MM.1S (cell line): Measurements from ENCODE around the gene SCAF4.

ENCODE experiments used
- CTCF ChIP-seq: fragments of 300-600 bp; sonication (generic); IDR thresholded peaks from 2 replicates; pipeline ENCODE4 v1.5.1; 2016; ENCODE audit warnings: antibody characterized with exemption, low read length, mixed read lengths
- EZH2phosphoT487 ChIP-seq: fragments of 300-600 bp; sonication (generic); IDR thresholded peaks from 2 replicates; pipeline ENCODE4 v1.6.1; 2018; ENCODE audit warnings: antibody characterized with exemption, low read length

GRCh38 chr21:31735511-31735992, 3.6 kb upstream of the SCAF4 start:
- TF ChIP-seq CTCF (no peak), EZH2phosphoT487 (no peak)
